Measurements from ENCODE around the gene PIGM.

PIGM gene

DNA sequence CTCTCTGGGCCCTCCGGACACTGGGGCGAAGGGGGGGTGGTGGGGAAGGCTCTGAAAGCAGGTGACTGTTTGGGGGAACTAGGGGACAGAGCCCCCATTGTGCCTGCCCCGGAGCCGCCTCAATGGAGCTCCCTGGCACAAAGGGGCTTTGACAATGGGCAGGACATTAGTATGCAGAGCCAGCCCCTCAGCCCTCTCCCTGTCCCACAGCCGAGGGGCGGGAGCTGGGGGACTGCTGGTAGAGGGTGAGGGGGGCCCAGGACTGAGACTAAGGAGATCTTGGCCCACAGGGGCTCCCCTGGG is 30.4 kb upstream of the PIGM start:
- H3K27ac ChIP-seq: no peak overlapping the region
- H3K27me3 ChIP-seq (ENCODE audit: control insufficient read depth, insufficient read depth, low read length): no peaks in the 10 kb centered on the region
- no peak for TF ChIP-seq CTCF (IDR thresholded peaks at IDR 0.05)
- no peak overlapping the region for H3K4me2 ChIP-seq (ENCODE audit: low read length)
- H3K4me1 ChIP-seq: no peaks in the 10 kb centered on the region
- H3K9ac ChIP-seq: no peak overlapping the region
- H3K4me3 ChIP-seq (ENCODE audit: low read depth, low read length): no peak overlapping the region
- H3K79me2 ChIP-seq: no peaks in the 10 kb centered on the region
- no peaks in the 10 kb centered on the region for H3K36me3 ChIP-seq (ENCODE audit: control insufficient read depth, insufficient read depth, low read length)
- H2AFZ ChIP-seq: no peak overlapping the region
- no peaks in the 10 kb centered on the region for H3K9me3 ChIP-seq (ENCODE audit: control insufficient read depth, low read length)

- Histone ChIP-seq H3K79me2 (no peaks in the 10 kb centered on the region), H3K27ac (no peak overlapping the region), H3K36me3 (ENCODE audit: control insufficient read depth, insufficient read depth, low read length) (no peaks in the 10 kb centered on the region), H3K9me3 (ENCODE audit: control insufficient read depth, low read length) (no peaks in the 10 kb centered on the region), H3K4me2 (ENCODE audit: low read length) (no peak overlapping the region), H3K9ac (no peak overlapping the region), H3K4me1 (no peaks in the 10 kb centered on the region), H2AFZ (no peak overlapping the region), H3K4me3 (ENCODE audit: low read depth, low read length) (no peak overlapping the region), H3K27me3 (ENCODE audit: control insufficient read depth, insufficient read depth, low read length) (no peaks in the 10 kb centered on the region)
- TF ChIP-seq CTCF (IDR thresholded peaks at IDR 0.05): no peak
Observed at GRCh38 chr1:160061369-160062229, 29.8 kb upstream of the PIGM start.

- Histone ChIP-seq H3K79me2 (no peaks in the 10 kb centered on the region), H3K27ac (no peak overlapping the region), H3K4me3 (ENCODE audit: low read depth, low read length) (no peak overlapping the region), H3K9ac (no peak overlapping the region), H3K4me1 (no peaks in the 10 kb centered on the region), H3K36me3 (ENCODE audit: control insufficient read depth, insufficient read depth, low read length) (no peaks in the 10 kb centered on the region), H3K9me3 (ENCODE audit: control insufficient read depth, low read length) (no peaks in the 10 kb centered on the region), H2AFZ (no peak overlapping the region), H3K27me3 (ENCODE audit: control insufficient read depth, insufficient read depth, low read length) (no peaks in the 10 kb centered on the region), H3K4me2 (ENCODE audit: low read length) (no peak overlapping the region)
- no peak for TF ChIP-seq CTCF (IDR thresholded peaks at IDR 0.05)
Observed at GRCh38 chr1:160058087-160058486, 26.3 kb upstream of the PIGM start.

DNA sequence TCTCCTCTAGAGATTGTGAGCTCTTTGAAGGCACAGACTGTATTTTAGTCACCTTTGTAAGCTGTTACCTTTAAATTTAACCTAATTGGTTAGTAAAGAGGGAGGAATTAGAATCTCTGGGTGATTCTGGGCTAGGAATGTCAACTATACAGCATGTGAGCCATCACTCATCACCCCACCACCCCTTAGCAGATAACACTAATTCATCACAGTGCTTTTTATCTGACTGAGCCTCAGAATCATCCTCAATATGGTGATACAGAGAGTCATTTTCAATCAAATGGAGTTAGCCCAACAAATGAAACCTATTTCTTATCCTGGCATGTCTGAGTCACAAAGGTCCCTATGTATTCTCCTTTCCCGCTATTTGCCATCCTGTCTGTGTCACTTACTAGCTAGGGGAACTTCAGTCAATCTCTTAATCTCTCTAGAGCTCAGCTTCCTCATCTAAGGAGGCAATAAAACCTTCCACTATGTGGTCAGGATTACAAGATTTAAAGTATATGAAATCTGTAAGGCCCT is 24.9 kb upstream of the PIGM start:
- Histone ChIP-seq H3K9ac (no peak overlapping the region), H3K36me3 (ENCODE audit: control insufficient read depth, insufficient read depth, low read length) (no peaks in the 10 kb centered on the region), H3K79me2 (no peaks in the 10 kb centered on the region), H3K4me1 (no peaks in the 10 kb centered on the region), H2AFZ (no peak overlapping the region), H3K27ac (no peak overlapping the region), H3K4me3 (ENCODE audit: low read depth, low read length) (no peak overlapping the region), H3K9me3 (ENCODE audit: control insufficient read depth, low read length) (no peaks in the 10 kb centered on the region), H3K4me2 (ENCODE audit: low read length) (no peak overlapping the region), H3K27me3 (ENCODE audit: control insufficient read depth, insufficient read depth, low read length) (no peaks in the 10 kb centered on the region)
- TF ChIP-seq CTCF (IDR thresholded peaks at IDR 0.05): no peak

All from parathyroid adenoma (tissue), 2 donors.